Amniotic epithelial cell (primary cell): ENCODE results near the gene EMCN.
"Not testable (repeated sequence)": the region's sequence is repeated elsewhere in the genome, so short reads cannot be mapped to it uniquely, and the experiment has no call there.

Experiments
- DNase-seq: peaks from one replicate; pipeline ENCODE4 v3.0.0-alpha.2; 2010; ENCODE audit warnings: low read depth

The EMCN gene, protein sequence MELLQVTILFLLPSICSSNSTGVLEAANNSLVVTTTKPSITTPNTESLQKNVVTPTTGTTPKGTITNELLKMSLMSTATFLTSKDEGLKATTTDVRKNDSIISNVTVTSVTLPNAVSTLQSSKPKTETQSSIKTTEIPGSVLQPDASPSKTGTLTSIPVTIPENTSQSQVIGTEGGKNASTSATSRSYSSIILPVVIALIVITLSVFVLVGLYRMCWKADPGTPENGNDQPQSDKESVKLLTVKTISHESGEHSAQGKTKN

DNA sequence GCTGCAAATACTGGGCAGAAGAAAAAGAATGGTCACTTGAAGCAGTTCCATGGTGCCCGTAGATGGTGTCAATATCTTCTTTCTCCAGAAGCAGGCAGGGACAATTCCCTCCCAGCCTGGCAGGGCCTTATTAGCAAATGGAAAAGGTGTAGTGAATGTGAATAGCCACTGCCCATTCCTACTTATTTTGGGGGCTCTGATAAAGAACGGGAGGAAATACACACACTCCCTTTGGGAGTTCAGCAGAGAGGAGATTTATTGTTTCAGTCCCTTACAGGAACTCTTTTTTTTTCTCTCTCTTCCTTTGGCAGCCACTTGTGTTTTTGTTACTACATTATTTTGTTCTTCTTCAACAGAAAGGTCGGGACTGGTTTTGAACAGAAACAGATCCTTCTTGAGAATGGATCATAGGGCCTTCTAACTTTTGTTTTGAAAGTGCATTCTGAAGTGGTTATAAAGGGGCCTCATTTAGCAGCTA is at the start of gene EMCN:
Gene EMCN (minus strand): TSS at position 159 of the 478 bp plus-strand sequence. CDS start 108 bp downstream, at position 51.
- no peak for DNase-seq

DNA sequence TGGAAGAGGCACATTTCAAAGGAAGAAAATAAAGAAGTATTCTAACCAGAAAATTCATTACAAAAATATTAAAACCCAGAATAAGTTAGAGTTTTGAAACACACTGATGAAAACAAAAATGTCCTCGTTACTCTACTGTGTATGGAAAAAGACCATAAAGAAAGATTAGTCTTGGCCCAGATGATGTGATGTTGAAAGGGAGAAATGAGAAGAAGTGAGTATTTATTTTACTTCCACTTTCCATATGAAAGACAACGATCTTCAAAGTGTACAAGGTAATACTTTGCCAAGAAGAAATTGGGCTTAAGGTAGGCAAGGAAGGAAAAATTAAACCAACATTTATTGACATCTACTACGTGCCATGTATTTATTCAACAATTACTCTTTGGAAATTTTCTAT is 48.6 kb upstream of the EMCN start:
- DNase-seq: no peak

GRCh38 chr4:100557306-100557705 is 39.5 kb upstream of the EMCN start:
- no peak for DNase-seq

GRCh38 chr4:100555611-100556337 is 38.0 kb upstream of the EMCN start:
- no peak for DNase-seq

GRCh38 chr4:100548200-100548560 is 30.4 kb upstream of the EMCN start:
- DNase-seq: no peak

DNA sequence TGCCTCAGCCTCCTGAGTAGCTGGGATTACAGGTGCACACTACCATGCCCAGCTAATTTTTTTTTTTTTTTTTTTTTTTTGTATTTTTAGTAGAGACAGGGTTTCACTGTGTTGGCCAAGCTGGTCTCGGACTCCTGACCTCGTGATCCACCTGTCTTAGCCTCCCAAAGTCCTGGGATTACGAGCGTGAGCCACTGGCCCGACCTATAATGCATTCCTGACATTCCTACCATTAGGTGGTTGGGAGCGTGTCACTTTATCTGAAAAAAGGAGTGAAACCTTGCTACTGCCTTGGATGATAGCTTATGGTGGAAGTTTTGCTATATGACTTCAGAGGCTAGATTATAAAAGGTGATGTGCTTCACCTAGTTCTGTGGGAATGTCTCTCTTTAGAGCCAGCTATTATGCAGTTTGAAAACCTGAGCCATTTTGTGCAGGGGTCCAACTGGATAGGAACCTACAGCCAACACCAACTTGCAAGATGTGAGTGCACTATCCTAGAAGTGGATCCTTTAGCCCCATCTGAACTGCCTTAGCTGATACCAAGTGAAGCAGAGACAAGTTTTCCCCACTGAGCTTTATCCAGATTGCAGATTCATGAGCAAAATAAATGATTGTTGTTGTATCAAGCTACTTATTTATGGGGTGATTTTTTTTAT is 29.8 kb upstream of the EMCN start:
- DNase-seq: no peak

- no peak for DNase-seq
Measured at GRCh38 chr4:100545427-100545826, 27.6 kb upstream of the EMCN start.

DNA sequence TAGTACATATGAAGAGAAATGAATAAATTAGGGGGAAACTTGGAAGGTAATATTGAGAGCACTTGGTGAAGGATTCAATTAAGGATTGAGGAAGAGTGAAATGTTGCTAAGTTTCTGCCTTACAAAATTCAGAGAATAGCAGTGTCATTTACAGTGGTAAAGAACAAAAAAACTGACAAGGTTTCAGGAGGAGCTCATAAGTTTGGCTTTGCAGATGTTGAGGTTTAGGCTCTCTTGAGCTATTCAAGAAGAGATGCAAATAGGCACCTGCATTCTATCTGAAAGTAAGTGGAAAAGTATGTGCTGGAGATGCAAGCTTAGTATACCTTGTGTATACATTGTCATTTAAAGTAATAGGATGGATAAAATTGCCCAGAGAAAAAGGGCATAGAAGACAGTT is 22.3 kb upstream of the EMCN start:
- no peak for DNase-seq

GRCh38 chr4:100539706-100540105 is 21.9 kb upstream of the EMCN start:
- peak; percentile 3 for DNase-seq

- no peak for DNase-seq
Measured at GRCh38 chr4:100533741-100534140, 15.9 kb upstream of the EMCN start.

DNA sequence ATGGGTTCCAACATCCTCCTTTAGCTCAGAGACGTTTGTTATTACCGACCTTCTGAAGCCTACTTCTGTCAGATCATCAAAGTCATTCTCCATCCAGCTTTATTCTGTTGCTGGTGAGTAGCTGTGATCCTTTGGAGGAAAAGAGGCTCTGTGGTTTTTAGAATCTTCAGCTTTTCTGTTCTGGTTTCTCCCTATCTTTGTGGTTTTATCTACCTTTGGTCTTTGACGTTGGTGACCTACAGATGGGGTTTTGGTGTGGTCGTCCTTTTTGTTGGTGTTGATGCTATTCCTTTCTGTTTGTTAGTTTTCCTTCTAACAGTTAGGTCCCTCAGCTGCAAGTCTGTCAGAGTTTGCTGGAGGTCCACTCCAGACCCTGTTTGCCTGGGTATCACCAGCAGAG is 12.3 kb upstream of the EMCN start:
- not testable (repeated sequence) for DNase-seq

DNA sequence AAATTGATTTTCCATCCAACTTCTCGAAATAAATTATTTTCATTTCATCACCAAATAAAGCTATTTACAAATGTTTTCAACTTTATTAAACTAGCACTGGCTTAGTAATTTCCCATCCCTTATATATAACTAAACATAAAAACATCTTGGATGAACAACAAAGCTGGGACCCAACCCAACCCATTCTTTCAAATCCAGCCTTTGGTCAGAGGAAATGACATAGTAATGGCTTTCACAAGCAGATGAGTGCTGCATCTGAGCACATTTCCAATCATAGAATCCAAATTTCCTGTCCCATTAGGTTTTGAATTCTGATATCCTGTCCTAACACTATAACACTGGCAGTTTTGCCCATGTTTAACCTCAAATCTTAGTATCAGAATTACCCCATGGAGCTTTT is 7.9 kb upstream of the EMCN start:
- DNase-seq: no peak

DNA sequence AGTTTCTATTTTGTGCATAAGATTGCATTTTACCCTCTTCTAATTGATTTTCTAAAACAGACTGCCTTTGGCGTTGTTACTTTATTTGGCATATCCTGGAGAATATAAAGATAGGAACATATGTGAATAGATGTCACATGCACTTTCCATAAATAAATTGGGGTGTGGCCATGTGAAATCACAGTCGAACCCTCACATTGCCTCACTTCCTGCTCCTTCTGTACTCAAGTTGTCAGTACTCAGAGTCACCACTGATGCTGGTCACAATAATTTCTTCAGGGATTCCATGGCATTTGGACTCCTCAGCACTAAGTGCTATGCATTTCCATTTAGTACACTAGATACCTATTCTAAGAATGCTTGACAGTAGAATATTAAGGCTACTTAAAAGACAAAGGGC is 1.4 kb upstream of the EMCN start:
- no peak for DNase-seq

DNA sequence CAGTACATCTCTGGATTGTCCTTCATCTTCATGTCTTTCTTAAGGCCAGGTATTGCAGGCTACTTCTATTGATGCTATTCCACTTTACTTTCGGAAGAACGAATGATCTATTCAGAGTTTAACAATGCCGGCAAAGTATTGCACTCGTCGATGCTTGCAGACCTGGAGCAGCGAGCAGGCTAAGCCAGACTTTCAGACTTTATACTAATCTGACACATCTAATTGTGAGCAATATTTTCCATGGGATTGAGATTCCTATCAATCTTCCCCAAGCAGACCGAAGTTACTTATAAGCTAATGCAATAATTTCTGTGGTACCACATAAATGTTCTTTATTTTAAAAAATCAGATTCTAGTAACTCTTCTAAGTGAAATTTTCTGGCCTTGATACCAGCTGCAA is 1.6 kb downstream of the EMCN start:
- no peak for DNase-seq

DNA sequence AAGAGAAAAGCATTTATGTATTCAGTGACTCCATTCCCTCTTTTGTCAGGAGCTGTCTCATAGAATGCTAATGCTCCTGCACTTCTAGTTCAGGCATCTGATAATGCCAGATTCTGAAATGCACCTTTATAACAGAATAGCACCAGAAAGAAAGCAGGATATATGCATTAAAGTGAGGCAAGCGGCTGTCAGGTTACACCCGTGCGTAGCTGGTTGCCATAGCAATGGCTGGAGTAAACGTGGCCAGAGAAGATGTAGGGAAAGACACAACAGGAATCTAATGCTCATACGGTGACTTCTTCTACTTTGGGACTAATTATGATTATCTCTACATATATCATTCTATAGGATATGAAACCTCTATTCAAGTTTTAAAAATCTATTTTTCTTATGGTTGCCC is 5.9 kb downstream of the EMCN start:
- DNase-seq: no peak

DNA sequence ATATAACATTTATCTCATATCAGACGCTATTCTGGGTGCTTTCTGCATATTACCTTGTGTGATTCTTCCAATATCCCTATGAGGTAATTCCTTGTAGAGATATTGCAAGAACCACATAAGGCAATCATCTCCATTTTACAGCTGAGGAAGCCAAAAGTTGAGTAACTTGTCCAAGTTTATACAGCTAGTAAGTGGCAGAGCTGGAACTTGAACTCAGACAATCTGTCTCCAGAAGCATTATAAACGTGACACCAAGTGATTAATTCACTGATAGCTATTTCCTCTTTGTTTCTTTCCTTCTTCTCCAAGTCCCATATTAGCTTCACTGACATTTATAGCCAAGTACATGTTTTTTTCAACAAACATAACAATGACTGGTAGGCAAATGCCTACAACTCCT is 7.3 kb downstream of the EMCN start:
- peak; percentile 7 for DNase-seq

DNA sequence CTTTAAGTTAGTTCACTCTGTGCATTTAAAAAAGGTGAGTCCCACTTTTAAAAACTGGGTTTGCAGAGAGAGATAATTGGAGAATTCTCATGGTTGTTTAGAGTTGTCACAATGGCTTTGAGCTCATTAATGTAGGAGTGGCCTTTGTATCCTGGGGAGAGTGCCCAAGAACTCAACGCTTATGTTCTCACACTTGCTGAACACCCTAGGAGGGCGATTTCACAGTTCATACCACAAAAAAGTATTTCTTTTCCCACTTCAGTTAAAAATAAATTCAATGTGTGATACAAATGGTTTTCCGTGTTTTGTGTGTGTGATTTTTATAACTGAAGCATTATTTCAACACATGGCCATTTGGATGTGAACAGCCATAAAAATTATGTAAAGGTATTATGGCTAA is 8.4 kb downstream of the EMCN start:
- DNase-seq: no peak

DNA sequence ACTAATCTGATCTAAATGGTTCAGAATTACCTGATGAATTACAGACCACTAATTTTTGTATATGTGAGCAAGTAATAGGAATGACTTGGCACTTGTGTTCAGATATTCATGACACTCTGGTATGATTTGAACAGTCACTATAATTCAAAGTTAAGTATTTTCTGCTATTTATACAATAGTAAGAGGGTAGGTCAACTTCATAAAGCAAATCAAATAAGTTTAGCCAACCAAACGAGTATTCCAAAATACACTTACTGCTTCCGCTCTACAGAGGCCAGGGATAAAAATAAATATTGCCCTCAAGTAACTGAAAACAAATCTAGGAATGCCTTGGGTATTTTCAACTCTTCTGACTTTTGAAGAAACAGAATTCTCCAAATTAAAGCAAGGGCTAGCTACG is 9.1 kb downstream of the EMCN start:
- no peak for DNase-seq

GRCh38 chr4:100504086-100504874 is 13.5 kb downstream of the EMCN start:
- DNase-seq: peak; percentile 29

DNA sequence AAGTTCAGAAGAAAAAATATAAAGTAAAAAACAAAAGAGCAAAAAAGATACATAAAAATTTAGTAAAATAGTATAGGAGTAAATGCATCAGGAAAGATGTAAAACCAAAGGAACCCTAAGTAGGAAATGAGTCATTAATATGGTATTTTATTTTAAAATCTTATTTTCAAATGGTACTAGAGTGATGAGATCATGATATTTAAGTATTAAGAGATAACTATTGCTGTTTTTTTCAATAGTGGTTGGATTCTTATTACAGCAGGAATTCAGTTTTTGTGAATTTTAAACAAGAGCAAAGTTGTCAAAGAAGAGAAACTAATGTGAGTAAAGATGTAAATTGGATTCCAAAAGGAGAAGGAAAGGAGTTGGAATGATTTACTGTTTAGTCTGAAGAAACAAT is 20.0 kb downstream of the EMCN start:
- DNase-seq: no peak

GRCh38 chr4:100495074-100495473 is 22.7 kb downstream of the EMCN start:
- DNase-seq: no peak

DNA sequence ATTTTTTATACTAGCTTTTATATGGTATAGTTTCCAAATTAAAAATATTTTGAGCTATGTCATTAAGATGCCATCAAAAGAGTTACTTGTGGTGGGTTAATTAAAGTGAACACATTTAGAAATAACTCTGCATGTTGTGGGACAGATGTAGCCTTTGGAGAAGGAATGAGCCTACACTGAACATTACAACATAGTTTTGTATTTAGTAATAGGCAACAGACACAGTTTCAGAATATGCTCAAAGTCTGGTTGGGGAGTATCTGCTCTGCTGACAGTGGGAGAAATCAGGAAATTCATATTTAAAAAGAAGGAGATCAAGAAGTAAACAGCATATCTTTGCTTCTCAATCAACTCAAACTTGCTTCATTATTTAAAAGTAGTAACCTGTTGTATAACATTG is 23.7 kb downstream of the EMCN start:
- peak; percentile 25 for DNase-seq
